ENCODE measurements around the gene SECISBP2. TPM values are rescaled to one million over a fixed set of nuclear protein-coding genes. Genes with fewer than 3 reads are reported as not detected.

SECISBP2 gene
- total and polyA plus RNA-seq, 4 donors = 14.2 to 37.7 (median 24.3) TPM

GRCh38 chr9:89352874-89353649 is 34.8 kb downstream of the SECISBP2 start:
- DNase-seq (ENCODE audit: low spot score) = no peak
- H3K36me3 ChIP-seq (ENCODE audit: control insufficient read depth in 4 of 4, insufficient read depth in 3 of 4, low read depth in 1 of 4, low read length in 3 of 4) = peaks cover 2 to 38% (median 26%) of the 10 kb centered on the region in 4 donors
- no peak for TF ChIP-seq FOXA1 (IDR thresholded peaks at IDR 0.05)
- TF ChIP-seq TAF1 (conservative IDR thresholded peaks at IDR 0.05) = no peak
- no peak for TF ChIP-seq REST (IDR thresholded peaks at IDR 0.05)
- TF ChIP-seq RAD21 (IDR thresholded peaks at IDR 0.05) = no peak
- no peak for TF ChIP-seq NR2F2 (IDR thresholded peaks at IDR 0.05)
- TF ChIP-seq SP1 (IDR thresholded peaks at IDR 0.05) = no peak
- TF ChIP-seq, protein P1, sequence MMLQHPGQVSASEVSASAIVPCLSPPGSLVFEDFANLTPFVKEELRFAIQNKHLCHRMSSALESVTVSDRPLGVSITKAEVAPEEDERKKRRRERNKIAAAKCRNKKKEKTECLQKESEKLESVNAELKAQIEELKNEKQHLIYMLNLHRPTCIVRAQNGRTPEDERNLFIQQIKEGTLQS (IDR thresholded peaks at IDR 0.05) = no peak
- TF ChIP-seq, protein P2, sequence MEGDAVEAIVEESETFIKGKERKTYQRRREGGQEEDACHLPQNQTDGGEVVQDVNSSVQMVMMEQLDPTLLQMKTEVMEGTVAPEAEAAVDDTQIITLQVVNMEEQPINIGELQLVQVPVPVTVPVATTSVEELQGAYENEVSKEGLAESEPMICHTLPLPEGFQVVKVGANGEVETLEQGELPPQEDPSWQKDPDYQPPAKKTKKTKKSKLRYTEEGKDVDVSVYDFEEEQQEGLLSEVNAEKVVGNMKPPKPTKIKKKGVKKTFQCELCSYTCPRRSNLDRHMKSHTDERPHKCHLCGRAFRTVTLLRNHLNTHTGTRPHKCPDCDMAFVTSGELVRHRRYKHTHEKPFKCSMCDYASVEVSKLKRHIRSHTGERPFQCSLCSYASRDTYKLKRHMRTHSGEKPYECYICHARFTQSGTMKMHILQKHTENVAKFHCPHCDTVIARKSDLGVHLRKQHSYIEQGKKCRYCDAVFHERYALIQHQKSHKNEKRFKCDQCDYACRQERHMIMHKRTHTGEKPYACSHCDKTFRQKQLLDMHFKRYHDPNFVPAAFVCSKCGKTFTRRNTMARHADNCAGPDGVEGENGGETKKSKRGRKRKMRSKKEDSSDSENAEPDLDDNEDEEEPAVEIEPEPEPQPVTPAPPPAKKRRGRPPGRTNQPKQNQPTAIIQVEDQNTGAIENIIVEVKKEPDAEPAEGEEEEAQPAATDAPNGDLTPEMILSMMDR (IDR thresholded peaks at IDR 0.05; ENCODE audit: low read depth, low read length, missing input control) = no peak
- TF ChIP-seq GABPA (IDR thresholded peaks at IDR 0.05 in 1 of 2, conservative IDR thresholded peaks at IDR 0.05 in 1 of 2) = no peak
- TF ChIP-seq HNF4G (IDR thresholded peaks at IDR 0.05) = no peak
- no peak for TF ChIP-seq RXRA (IDR thresholded peaks at IDR 0.05)
- TF ChIP-seq, protein P3, sequence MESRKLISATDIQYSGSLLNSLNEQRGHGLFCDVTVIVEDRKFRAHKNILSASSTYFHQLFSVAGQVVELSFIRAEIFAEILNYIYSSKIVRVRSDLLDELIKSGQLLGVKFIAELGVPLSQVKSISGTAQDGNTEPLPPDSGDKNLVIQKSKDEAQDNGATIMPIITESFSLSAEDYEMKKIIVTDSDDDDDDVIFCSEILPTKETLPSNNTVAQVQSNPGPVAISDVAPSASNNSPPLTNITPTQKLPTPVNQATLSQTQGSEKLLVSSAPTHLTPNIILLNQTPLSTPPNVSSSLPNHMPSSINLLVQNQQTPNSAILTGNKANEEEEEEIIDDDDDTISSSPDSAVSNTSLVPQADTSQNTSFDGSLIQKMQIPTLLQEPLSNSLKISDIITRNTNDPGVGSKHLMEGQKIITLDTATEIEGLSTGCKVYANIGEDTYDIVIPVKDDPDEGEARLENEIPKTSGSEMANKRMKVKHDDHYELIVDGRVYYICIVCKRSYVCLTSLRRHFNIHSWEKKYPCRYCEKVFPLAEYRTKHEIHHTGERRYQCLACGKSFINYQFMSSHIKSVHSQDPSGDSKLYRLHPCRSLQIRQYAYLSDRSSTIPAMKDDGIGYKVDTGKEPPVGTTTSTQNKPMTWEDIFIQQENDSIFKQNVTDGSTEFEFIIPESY (IDR thresholded peaks at IDR 0.05) = no peak
- no peak for TF ChIP-seq FOXA2 (IDR thresholded peaks at IDR 0.05)
- TF ChIP-seq HNF4A (conservative IDR thresholded peaks at IDR 0.05) = no peak
- no peak for TF ChIP-seq MAX (IDR thresholded peaks at IDR 0.05)
- no peak for TF ChIP-seq JUND (IDR thresholded peaks at IDR 0.05)
- no peak for TF ChIP-seq EGR1 (IDR thresholded peaks at IDR 0.05; ENCODE audit: low read depth in 2 of 2)
- TF ChIP-seq YY1 (IDR thresholded peaks at IDR 0.05) = no peak
- H3K27ac ChIP-seq (ENCODE audit: low read depth in 1 of 2, low read length in 2 of 2) = no peak overlapping the region
- 95% methylated on average over 8 of the region's 8 CpGs for WGBS
- H3K4me3 ChIP-seq (ENCODE audit: low read depth in 1 of 3, low read length in 3 of 3) = no peak overlapping the region
- H3K9ac ChIP-seq (ENCODE audit: low read depth in 1 of 2, low read length in 2 of 2) = no peak overlapping the region
- H3K4me1 ChIP-seq (ENCODE audit: control insufficient read depth in 4 of 4, insufficient read depth in 4 of 4, low read length in 3 of 4) = peaks cover 22 to 43% (median 33%) of the 10 kb centered on the region in 4 donors
- H3K9me3 ChIP-seq (ENCODE audit: control insufficient read depth in 4 of 4, low read length in 3 of 4) = no peaks in the 10 kb centered on the region
- no peaks in the 10 kb centered on the region for H3K27me3 ChIP-seq (ENCODE audit: control insufficient read depth in 4 of 4, insufficient read depth in 4 of 4, low read length in 3 of 4)

Data from liver (tissue), 9 donors.